ENCODE data around the gene IL10RA.
"Not testable (repeated sequence)": the region's sequence is repeated elsewhere in the genome, so short reads cannot be mapped to it uniquely, and the experiment has no call there.

IL10RA gene

GRCh38 chr11:118004543-118005223, 18.5 kb downstream of the IL10RA start:
- no peak for FAIRE-seq
- DNase-seq (ENCODE audit: extremely low spot score, insufficient read length, low read depth): no peak

- DNase-seq (ENCODE audit: extremely low spot score, insufficient read length, low read depth) (no peak), FAIRE-seq (no peak)
Observed at GRCh38 chr11:118005224-118006152, 19.3 kb downstream of the IL10RA start.

GRCh38 chr11:118006153-118006534, 19.9 kb downstream of the IL10RA start:
- DNase-seq (ENCODE audit: extremely low spot score, insufficient read length, low read depth) (no peak), FAIRE-seq (peak; percentile 62)

GRCh38 chr11:118007040-118007439, 20.8 kb downstream of the IL10RA start:
- no peak for FAIRE-seq
- DNase-seq (ENCODE audit: extremely low spot score, insufficient read length, low read depth): no peak

GRCh38 chr11:118007563-118008270, 21.5 kb downstream of the IL10RA start:
- FAIRE-seq: peak; percentile 84
- DNase-seq (ENCODE audit: extremely low spot score, insufficient read length, low read depth): not testable (repeated sequence)

- peak; percentile 26 for FAIRE-seq
- no peak for DNase-seq (ENCODE audit: extremely low spot score, insufficient read length, low read depth)
Observed at GRCh38 chr11:118008271-118008911, 22.2 kb downstream of the IL10RA start.

- no peak for DNase-seq (ENCODE audit: extremely low spot score, insufficient read length, low read depth)
- peak; percentile 65 for FAIRE-seq
Observed at GRCh38 chr11:118009864-118010737, 23.9 kb downstream of the IL10RA start.

GRCh38 chr11:118010738-118011461, 24.7 kb downstream of the IL10RA start:
- DNase-seq (ENCODE audit: extremely low spot score, insufficient read length, low read depth): peak; percentile 68

GRCh38 chr11:118012083-118012669, 26.0 kb downstream of the IL10RA start:
- peak; percentile 59 for FAIRE-seq
- DNase-seq (ENCODE audit: extremely low spot score, insufficient read length, low read depth): no peak

More at GRCh38 chr11:118010738-118011461, 24.7 kb downstream of the IL10RA start:
- peak; percentile 97 for FAIRE-seq

GRCh38 chr11:118014022-118014421, 27.8 kb downstream of the IL10RA start:
- DNase-seq (ENCODE audit: extremely low spot score, insufficient read length, low read depth) (no peak), FAIRE-seq (no peak)

- DNase-seq (ENCODE audit: extremely low spot score, insufficient read length, low read depth): no peak
- no peak for FAIRE-seq
Observed at GRCh38 chr11:118015385-118015841, 29.2 kb downstream of the IL10RA start.

- no peak for FAIRE-seq
- DNase-seq (ENCODE audit: extremely low spot score, insufficient read length, low read depth): no peak
Observed at GRCh38 chr11:118016104-118016503, 29.9 kb downstream of the IL10RA start.

GRCh38 chr11:118017111-118017510, 30.9 kb downstream of the IL10RA start:
- DNase-seq (ENCODE audit: extremely low spot score, insufficient read length, low read depth): no peak
- no peak for FAIRE-seq

GRCh38 chr11:118017631-118018315, 31.6 kb downstream of the IL10RA start:
- DNase-seq (ENCODE audit: extremely low spot score, insufficient read length, low read depth) (no peak), FAIRE-seq (no peak)

GRCh38 chr11:118018401-118018800, 32.2 kb downstream of the IL10RA start:
- FAIRE-seq: no peak

GRCh38 chr11:118021146-118021545, 35.0 kb downstream of the IL10RA start:
- DNase-seq (ENCODE audit: extremely low spot score, insufficient read length, low read depth) (no peak), FAIRE-seq (no peak)

More at GRCh38 chr11:118018401-118018800, 32.2 kb downstream of the IL10RA start:
- DNase-seq (ENCODE audit: extremely low spot score, insufficient read length, low read depth): no peak

GRCh38 chr11:118027694-118028093, 41.5 kb downstream of the IL10RA start:
- FAIRE-seq (no peak), DNase-seq (ENCODE audit: extremely low spot score, insufficient read length, low read depth) (no peak)
